Metanephros (tissue), 1 donor: Measurements from ENCODE around the gene SPACA5. TPM values are rescaled to one million over a fixed set of nuclear protein-coding genes. Genes with fewer than 3 reads are reported as not detected.

Experiments used
- total RNA-seq: library from RNA; depleted of rRNA; stranded (reverse); fragments of >200 nt; gene quantifications from one replicate; pipeline ENCODE4 v1.2.3, GENCODE V29; 2014

Gene SPACA5
- not detected for total RNA-seq

GRCh38 chrX:48006688-48007087 lies at the start of gene SPACA5:
TSS of gene SPACA5 (plus strand) at chrX:48006988. CDS start at chrX:48007803, 815 bp downstream.

GRCh38 chrX:48003758-48004457 lies 2.9 kb upstream of the SPACA5 start, which contains the start of gene ZNF182:
TSS of gene ZNF182 (minus strand) at chrX:48003989. CDS start at chrX:48002609, 1,380 bp downstream.

Other genes with a start within 250 kb of the SPACA5 start
- gene ZNF81, start 170.1 kb upstream of the SPACA5 start, total RNA-seq = 8.6 TPM
- 6.5 TPM for gene ZNF182, start 3.0 kb upstream of the SPACA5 start, total RNA-seq
- 3.4 TPM for gene ZNF630, start 64.7 kb downstream of the SPACA5 start, total RNA-seq
- not detected for gene SPACA5B, start 123.6 kb downstream of the SPACA5 start, total RNA-seq
- not detected for gene SSX5, start 189.8 kb downstream of the SPACA5 start, total RNA-seq
- not detected for gene SSX1, start 248.4 kb downstream of the SPACA5 start, total RNA-seq